HuH-7 (cell line): ENCODE results near the gene USP34.
"Not testable (repeated sequence)": the region's sequence is repeated elsewhere in the genome, so short reads cannot be mapped to it uniquely, and the experiment has no call there.

Experiments
- DNase-seq: peaks from one replicate; pipeline ENCODE4 v3.0.0; 2011; ENCODE audit warnings: low spot score

USP34 gene

GRCh38 chr2:61182059-61182383 lies 288.9 kb downstream of the USP34 start:
- DNase-seq: no peak

- no peak for DNase-seq
Observed at GRCh38 chr2:61181382-61182058, 289.4 kb downstream of the USP34 start.

- no peak for DNase-seq
Observed at GRCh38 chr2:61180686-61181085, 290.2 kb downstream of the USP34 start.

- DNase-seq: no peak
Observed at GRCh38 chr2:61179701-61180639, 290.9 kb downstream of the USP34 start.

- DNase-seq: no peak
Observed at GRCh38 chr2:61178603-61179545, 292.0 kb downstream of the USP34 start.

- peak; percentile 43 for DNase-seq
Observed at GRCh38 chr2:61177727-61178549, 292.9 kb downstream of the USP34 start.

- DNase-seq: peak; percentile 99
Observed at GRCh38 chr2:61176755-61177726, 293.8 kb downstream of the USP34 start.

GRCh38 chr2:61175036-61175435 lies 295.9 kb downstream of the USP34 start:
- DNase-seq: no peak

GRCh38 chr2:61173116-61173515 lies 297.8 kb downstream of the USP34 start:
- DNase-seq: no peak

GRCh38 chr2:61172671-61173070 lies 298.2 kb downstream of the USP34 start:
- DNase-seq: no peak

- DNase-seq: no peak
Observed at GRCh38 chr2:61167579-61167978, 303.3 kb downstream of the USP34 start.

GRCh38 chr2:61165946-61166345 lies 304.9 kb downstream of the USP34 start:
- no peak for DNase-seq

- DNase-seq: not testable (repeated sequence)
Observed at GRCh38 chr2:61165082-61165481, 305.8 kb downstream of the USP34 start.

GRCh38 chr2:61162721-61163120 lies 308.2 kb downstream of the USP34 start:
- no peak for DNase-seq

- no peak for DNase-seq
Observed at GRCh38 chr2:61161888-61162287, 309.0 kb downstream of the USP34 start, which contains the start of gene C2orf74. Gene C2orf74, plus strand, starts transcription at chr2:61162188. Its CDS starts 327 bp downstream, at chr2:61162515.

GRCh38 chr2:61158356-61158955 lies 312.4 kb downstream of the USP34 start:
- DNase-seq: no peak

GRCh38 chr2:61157371-61158003 lies 313.4 kb downstream of the USP34 start:
- DNase-seq: no peak

- no peak for DNase-seq
Observed at GRCh38 chr2:61151436-61151835, 319.5 kb downstream of the USP34 start.

GRCh38 chr2:61149074-61149473 lies 321.8 kb downstream of the USP34 start:
- no peak for DNase-seq
